ENCODE data around the gene MPZL1.
"Not testable (repeated sequence)": the region's sequence is repeated elsewhere in the genome, so short reads cannot be mapped to it uniquely, and the experiment has no call there.

The MPZL1 gene

DNA sequence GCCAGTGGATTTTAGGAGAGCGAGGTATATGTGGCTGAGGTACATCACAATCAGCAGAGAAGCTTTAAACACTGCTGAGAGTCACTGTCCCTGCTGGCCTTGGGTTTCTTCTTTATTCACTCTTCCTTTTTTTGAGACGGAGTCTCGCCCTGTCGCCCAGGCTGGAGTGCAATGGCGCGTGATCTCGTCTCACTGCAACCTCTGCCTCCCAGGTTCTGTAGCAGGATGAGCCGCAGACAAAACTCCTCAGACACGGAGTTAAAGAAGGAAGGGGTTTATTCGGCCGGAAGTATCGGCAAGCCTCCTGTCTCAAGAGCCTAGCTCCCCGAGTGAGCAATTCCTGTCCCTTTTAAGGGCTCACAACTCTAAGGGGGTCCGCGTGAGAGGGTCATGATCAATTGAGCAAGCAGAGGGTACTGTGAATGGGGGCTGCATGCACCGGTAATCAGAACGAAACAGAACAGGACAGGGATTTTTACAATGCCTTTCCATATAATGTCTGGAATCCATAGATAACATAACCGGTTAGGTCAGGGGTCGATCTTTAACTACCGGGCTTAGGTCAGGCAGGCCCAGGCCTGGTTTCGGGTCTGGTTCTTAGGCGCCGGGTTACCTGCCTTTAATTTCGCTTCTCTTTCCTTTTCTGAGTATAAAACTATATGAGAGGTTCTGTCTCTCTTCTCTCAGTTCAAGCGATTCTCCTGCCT, 1.9 kb upstream of the MPZL1 start:
- DNase-seq = not testable (repeated sequence)

GRCh38 chr1:167720965-167721616, 691 bp upstream of the MPZL1 start:
- peak; percentile 76 for DNase-seq

GRCh38 chr1:167722152-167722869, 529 bp downstream of the MPZL1 start:
- DNase-seq = peak; percentile 27

- no peak for DNase-seq
Measured at GRCh38 chr1:167722870-167723251, 1.1 kb downstream of the MPZL1 start.

- DNase-seq = no peak
Measured at GRCh38 chr1:167723707-167724323, 2.0 kb downstream of the MPZL1 start.

DNA sequence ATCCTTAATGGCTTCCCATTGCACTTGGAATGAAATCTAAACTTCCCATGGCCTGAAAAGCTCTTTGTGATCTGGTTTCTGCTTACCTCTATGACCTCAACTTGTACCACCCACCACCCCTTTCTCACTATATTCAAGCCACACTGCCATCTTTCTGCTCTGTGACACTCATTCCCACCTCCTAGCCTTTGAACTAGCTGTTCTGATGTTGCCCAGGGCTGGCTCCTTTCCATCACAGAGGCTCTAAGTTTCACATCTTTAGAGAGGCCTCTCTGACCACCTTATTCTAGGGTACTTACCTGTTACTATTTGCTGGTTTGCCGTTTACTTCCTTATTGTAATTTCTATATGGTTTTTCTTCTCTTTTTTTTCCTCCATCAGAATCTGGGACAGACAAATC, 4.2 kb downstream of the MPZL1 start:
- no peak for DNase-seq

DNA sequence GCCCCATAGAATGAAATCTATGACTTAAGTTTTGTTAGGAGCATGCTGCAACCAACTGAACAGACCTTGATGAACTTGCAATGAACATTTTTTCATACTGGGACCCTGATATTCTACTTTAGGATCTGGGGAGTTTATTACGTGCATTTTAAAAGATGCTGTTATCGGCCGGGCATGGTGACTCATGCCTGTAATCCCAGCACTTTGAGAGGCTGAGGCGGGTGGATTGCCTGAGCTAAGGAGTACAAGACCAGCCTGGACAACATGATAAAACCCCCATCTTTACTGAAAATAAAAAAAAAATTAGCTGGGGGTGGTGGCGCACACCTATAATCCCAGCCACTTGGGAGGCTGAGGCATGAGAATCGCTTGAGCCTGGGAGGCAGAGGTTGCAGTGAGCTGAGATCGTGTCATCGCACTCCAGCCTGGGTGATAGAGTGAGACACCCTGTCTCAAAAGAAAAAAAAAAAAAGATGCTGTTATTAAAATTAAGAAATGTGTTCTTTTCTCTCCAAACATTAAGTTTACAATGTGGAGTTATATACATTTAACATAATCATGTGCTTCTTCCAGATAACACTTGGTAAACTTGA, 7.1 kb downstream of the MPZL1 start:
- no peak for DNase-seq

- no peak for DNase-seq
Measured at GRCh38 chr1:167734227-167734626, 12.4 kb downstream of the MPZL1 start.

GRCh38 chr1:167734841-167735240, 13.1 kb downstream of the MPZL1 start:
- DNase-seq = no peak

GRCh38 chr1:167737169-167737568, 15.4 kb downstream of the MPZL1 start:
- no peak for DNase-seq

GRCh38 chr1:167738158-167738557, 16.4 kb downstream of the MPZL1 start:
- DNase-seq = no peak

DNA sequence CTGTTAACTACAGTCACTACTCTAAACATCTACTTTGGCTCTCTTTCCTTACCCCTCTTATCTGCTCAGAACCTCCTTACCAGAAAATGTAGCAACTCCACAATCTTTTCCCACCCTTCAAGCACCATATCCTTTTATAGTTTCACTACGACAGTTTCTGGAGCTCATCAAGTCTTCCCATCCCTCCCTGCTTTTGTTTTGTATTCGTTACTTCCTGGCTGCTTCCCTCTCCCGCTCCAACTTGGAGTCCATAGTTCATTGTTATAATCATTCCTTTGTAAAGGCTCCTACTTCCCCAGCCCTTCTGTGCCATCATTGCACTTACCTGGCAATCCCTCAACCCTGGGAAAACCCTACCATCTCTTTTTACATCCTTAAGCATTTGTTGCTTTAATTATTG, 18.0 kb downstream of the MPZL1 start:
- DNase-seq = no peak

DNA sequence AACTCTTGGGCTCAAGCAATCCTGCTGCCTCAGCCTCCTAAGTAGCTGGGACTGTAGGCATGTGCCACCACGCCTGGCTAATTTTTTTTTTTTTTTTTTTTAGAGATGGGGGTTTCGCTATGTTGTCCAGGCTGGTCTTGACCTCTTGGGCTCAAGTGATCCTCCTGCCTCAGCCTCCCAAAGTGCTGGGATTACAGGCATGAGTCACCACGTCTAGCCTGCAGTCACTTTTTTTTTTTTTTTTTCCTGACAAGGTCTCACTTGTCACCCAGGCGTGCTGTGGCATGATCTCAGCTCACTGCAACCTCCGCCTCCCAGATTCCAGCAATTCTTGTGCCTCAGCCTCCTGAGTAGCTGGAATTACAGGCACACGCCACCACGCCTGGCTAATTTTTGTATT, 19.3 kb downstream of the MPZL1 start:
- not testable (repeated sequence) for DNase-seq

GRCh38 chr1:167742392-167743057, 20.7 kb downstream of the MPZL1 start:
- DNase-seq = not testable (repeated sequence)

- no peak for DNase-seq
Measured at GRCh38 chr1:167744901-167745300, 23.1 kb downstream of the MPZL1 start.

- DNase-seq = no peak
Measured at GRCh38 chr1:167746013-167746672, 24.4 kb downstream of the MPZL1 start.

- no peak for DNase-seq
Measured at GRCh38 chr1:167746988-167747655, 25.3 kb downstream of the MPZL1 start.

DNA sequence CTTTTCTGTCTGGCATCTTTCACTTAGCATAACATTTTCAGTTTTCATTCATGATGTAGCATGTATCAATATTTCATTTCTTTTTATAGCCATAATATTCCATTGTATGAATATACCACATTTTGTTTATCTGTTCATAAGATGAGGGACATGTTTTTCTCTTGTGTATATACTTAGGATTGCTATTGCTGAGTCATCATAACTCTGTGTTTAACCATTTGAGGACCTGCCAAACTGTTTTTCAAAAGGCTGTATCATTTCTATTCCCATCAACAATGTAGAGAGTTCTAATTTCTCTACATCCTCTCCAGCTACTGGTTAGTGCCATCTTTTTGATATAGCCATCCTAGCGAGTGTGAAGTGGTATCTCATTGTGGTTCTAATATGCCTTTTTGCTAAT, 26.2 kb downstream of the MPZL1 start:
- DNase-seq = peak; percentile 75

DNA sequence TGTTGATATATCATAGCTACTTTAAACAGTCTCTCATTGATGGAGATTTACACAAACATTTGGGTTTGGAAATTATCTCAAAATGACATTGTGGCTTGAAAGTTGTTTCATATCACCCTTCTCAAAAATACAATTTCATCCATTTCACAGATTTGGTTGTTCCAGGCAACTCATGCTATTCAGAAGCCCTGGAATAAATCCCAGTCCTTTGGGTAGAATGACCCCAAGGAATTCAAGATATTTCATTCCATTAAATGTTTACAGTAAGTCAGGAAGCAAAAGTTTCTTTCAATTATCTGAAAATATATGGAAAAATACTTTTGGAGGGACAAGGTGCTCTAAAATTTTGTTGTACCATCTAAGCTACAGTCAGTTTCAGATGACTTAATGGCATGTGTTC, 27.1 kb downstream of the MPZL1 start:
- no peak for DNase-seq

DNA sequence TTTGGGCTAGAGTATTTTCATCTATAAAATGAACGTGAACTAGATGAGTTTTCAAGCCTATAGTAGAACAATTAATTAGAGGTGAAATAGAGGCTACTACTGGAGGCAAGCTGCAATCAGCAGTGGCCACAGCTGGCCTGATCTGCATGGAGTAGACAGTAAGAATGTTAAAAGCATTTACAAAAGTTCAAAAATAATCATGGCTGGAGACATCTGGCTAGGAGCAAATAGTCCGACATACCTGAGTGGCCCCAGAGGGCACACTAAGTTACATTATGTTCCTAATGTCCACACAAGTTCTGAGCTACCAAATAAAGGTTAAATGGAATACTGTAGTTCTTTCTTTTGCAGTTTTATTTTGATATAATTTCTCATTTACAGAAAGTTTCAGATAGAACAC, 28.0 kb downstream of the MPZL1 start:
- DNase-seq = no peak

DNA sequence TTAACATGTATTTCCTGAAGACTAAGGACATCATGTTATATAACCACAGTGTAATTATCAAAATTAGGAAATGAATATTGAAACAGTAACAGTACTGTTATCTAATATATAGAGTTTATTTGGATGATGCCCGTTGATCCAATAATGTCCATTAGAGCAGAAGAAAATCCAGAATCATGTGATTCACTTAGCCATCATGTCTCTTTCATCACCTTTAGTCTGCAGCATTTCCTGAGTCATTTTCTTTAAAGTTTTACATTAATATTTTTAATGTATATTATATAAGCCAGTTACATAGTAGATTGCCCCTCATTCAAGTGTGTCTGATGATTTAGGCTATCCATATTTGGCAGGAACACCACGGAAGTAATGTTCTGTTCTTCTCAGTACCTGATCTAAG, 28.9 kb downstream of the MPZL1 start:
- peak; percentile 24 for DNase-seq

DNA sequence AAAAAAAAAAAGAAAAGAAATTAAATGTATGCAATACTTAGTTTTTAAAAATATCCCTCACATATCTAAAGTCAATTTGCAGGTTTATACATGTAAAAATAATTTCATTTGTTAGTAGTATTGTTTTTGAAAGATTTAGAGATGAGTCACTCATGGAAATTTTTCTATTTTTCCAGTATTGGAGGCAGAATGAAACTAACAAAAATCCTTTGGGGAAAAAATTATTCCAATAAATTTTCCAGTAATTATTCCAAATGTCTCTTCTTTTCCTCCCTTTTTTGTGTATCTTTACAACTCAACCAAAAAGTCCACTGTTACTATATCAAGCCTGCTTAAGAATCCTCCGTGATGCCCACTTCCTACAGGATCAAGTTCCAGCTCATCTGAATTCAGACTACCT, 29.9 kb downstream of the MPZL1 start:
- DNase-seq = no peak
